Nephron (organoid): Measurements from ENCODE around the gene UBAC1.
A peak's percentile ranks its signal among the peaks of the same experiment; 100 is the strongest.

Experiments
- H3K27ac Mint-ChIP-seq, 3 experiments: 2 replicates each; pipeline ENCODE4 v1.8.0; 2020; ENCODE audit warnings: mixed read lengths in 3 of 3, mild to moderate bottlenecking in 2 of 3, moderate library complexity in 1 of 3
- H3K27me3 Mint-ChIP-seq: 2 replicates; pipeline ENCODE4 v1.8.0; 2021; ENCODE audit warnings: low read depth, mild to moderate bottlenecking, moderate library complexity, mixed read lengths
- H3K36me3 Mint-ChIP-seq: 2 replicates; pipeline ENCODE4 v1.8.0; 2020; ENCODE audit warnings: low read depth, mixed read lengths
- H3K4me1 Mint-ChIP-seq: 2 replicates; pipeline ENCODE4 v1.8.0; 2020; ENCODE audit warnings: mixed read lengths
- H3K4me3 Mint-ChIP-seq, 3 experiments: 2 replicates each; pipeline ENCODE4 v1.8.0; 2020; ENCODE audit warnings: mild to moderate bottlenecking in 3 of 3, mixed read lengths in 3 of 3, moderate library complexity in 2 of 3
- H3K9me3 Mint-ChIP-seq: 2 replicates; pipeline ENCODE4 v1.8.0; 2020; ENCODE audit warnings: mixed read lengths
- TF ChIP-seq, protein P1 (sequence below), 3 experiments: fragments of 200-600 bp; sonication (generic); IDR thresholded peaks; one replicate each; pipeline ENCODE4 v1.5.0; 2021; ENCODE audit warnings: antibody characterized with exemption in 3 of 3; ENCODE audit not compliant: unreplicated experiment in 3 of 3

Gene UBAC1

DNA sequence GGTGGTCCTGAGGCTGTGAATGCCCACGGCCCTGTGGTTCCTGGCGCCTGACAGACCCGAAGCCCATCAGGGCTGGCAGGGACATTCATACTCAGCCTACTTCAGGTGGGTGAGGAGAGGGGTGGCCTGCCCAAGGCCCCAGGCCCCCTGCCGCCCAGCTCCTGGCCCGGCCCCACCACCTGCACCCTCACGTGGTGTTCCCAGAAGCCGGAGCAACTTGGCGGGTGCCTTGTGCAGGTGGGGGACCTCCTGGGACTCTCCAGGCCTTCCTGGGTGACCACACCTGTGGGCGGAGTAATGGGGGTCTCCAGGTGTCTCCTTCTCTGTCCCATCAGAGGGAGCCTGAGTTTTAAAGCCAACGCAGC lies 36.8 kb upstream of the UBAC1 start:
- H3K4me3 Mint-ChIP-seq, result no peak overlapping the region
- H3K27me3 Mint-ChIP-seq, result peaks cover 5% of the 10 kb centered on the region
- H3K27ac Mint-ChIP-seq, result peak overlapping the region in 1 of 3 experiments; percentile 68
- H3K9me3 Mint-ChIP-seq, result no peaks in the 10 kb centered on the region
- TF ChIP-seq, protein P1, sequence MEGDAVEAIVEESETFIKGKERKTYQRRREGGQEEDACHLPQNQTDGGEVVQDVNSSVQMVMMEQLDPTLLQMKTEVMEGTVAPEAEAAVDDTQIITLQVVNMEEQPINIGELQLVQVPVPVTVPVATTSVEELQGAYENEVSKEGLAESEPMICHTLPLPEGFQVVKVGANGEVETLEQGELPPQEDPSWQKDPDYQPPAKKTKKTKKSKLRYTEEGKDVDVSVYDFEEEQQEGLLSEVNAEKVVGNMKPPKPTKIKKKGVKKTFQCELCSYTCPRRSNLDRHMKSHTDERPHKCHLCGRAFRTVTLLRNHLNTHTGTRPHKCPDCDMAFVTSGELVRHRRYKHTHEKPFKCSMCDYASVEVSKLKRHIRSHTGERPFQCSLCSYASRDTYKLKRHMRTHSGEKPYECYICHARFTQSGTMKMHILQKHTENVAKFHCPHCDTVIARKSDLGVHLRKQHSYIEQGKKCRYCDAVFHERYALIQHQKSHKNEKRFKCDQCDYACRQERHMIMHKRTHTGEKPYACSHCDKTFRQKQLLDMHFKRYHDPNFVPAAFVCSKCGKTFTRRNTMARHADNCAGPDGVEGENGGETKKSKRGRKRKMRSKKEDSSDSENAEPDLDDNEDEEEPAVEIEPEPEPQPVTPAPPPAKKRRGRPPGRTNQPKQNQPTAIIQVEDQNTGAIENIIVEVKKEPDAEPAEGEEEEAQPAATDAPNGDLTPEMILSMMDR (IDR thresholded peaks at IDR 0.05; ENCODE audit: unreplicated experiment in 3 of 3), result no peak
- peaks cover 16% of the 10 kb centered on the region for H3K4me1 Mint-ChIP-seq
- no peaks in the 10 kb centered on the region for H3K36me3 Mint-ChIP-seq

DNA sequence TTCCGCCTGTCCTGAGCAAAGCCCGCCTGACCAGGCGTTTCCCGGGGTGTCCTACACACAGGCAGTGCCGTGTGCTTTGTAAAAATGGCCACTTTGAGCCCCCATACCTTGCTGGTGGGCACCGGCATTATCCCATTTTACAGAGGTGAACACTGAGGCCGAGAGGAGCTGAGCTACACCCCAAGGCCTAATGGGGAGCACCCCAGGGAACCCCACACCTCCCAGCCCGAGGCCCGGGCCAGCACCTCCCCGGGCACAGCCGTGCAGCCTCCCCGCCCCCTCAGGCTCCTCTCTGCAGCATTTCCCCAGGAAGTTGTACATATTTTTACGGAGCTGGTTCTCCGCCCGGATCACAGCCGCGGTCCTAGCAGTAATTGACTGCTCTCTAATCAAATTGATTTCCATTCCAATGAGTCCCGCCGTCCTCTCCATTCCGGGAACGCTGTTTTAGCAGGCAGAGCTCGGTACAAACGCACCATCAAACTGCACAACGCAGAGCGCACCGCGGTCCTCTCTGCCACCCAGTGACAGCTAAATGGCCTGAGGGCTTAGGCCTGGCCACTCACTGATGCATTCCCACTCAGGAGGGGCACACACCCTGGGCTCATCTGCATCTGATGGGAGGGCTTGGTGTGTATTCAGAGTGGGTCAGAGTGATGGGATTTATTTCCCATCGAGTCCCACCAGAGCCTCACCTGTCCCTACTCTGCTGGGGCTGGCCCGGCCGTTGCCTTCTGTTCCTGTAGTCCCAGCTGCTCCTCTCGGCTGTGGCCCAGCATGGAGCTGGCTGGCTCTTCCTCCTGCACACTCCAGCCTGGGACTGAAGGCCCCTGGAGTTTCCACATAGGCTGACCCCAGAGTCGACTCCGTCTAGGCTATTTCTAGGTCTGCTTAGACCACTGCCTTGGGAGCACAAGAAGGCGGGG lies 36.2 kb upstream of the UBAC1 start:
- Mint-ChIP-seq H3K36me3 (no peaks in the 10 kb centered on the region), H3K27ac (peak overlapping the region in 1 of 3 experiments; percentile 68)

DNA sequence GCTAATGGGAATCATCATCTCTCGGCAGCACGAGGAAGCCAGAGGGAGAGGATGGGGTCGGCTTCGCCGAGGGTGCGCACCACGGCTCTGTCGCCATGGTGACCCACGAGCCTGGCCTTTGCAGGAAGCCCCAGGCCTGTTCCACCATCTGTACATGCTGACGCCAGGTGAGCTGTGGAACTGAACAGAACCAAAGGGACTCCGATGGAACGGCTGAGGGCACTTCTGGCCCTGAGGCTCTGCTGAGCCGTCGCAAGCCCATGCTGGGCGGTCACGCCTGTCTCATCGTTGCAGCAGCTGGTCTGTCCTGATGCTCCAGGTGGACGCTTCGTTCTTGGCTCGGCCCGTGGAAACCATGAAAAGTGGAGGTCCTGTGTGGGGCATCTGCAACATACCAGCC lies 34.6 kb upstream of the UBAC1 start:
- TF ChIP-seq, protein P1 (IDR thresholded peaks at IDR 0.05; ENCODE audit: unreplicated experiment in 3 of 3), result no peak
- Mint-ChIP-seq H3K27ac (peak overlapping the region in 1 of 3 experiments; percentile 62), H3K4me3 (peak overlapping the region in 1 of 3 experiments; percentile 30), H3K27me3 (peaks cover 5% of the 10 kb centered on the region), H3K9me3 (no peaks in the 10 kb centered on the region), H3K4me1 (peaks cover 16% of the 10 kb centered on the region), H3K36me3 (no peaks in the 10 kb centered on the region)

More for the DNA sequence above, 36.2 kb upstream of the UBAC1 start:
- Mint-ChIP-seq H3K9me3 (no peaks in the 10 kb centered on the region), H3K4me3 (no peak overlapping the region), H3K4me1 (peaks cover 16% of the 10 kb centered on the region), H3K27me3 (peaks cover 5% of the 10 kb centered on the region)
- TF ChIP-seq, protein P1 (IDR thresholded peaks at IDR 0.05; ENCODE audit: unreplicated experiment in 3 of 3), result no peak

DNA sequence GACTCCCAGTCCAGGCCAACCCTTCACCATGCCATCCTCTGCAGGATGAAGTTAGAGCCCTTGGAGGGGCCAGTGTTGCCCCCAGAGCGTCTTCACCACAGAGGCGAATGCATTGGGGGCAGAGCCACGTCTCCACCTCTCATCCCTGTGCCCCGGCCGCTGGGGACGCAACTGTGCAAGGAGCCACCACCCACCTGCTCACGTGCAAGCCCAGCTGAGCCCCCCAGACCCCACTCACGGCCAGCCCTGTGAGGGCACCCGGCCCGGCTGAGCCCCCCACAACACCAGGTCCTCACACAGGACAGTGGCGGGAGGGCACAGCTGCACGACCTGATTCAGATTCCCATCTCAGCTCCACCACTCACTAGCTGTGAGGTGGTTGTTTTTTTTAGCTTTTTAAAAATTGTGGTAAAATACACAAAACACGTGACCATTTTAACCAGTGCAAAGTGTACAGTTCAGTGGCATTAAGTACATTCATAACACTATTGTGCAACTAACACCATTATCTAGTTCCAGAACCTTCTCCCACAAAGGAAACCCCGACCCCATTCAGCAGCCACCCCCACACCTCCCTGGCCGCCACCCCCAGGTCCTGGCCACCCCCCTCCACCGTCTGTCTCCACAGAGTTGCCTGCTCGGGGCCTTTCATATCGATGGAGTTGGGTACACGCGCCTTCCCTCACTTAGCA lies 33.5 kb upstream of the UBAC1 start:
- TF ChIP-seq, protein P1 (IDR thresholded peaks at IDR 0.05; ENCODE audit: unreplicated experiment in 3 of 3), result no peak
- Mint-ChIP-seq H3K36me3 (no peaks in the 10 kb centered on the region), H3K27me3 (no peaks in the 10 kb centered on the region), H3K4me3 (peak overlapping the region in 1 of 3 experiments; percentile 25), H3K4me1 (peaks cover 9% of the 10 kb centered on the region), H3K27ac (peak overlapping the region; percentile 74 to 84 (median 77)), H3K9me3 (no peaks in the 10 kb centered on the region)

DNA sequence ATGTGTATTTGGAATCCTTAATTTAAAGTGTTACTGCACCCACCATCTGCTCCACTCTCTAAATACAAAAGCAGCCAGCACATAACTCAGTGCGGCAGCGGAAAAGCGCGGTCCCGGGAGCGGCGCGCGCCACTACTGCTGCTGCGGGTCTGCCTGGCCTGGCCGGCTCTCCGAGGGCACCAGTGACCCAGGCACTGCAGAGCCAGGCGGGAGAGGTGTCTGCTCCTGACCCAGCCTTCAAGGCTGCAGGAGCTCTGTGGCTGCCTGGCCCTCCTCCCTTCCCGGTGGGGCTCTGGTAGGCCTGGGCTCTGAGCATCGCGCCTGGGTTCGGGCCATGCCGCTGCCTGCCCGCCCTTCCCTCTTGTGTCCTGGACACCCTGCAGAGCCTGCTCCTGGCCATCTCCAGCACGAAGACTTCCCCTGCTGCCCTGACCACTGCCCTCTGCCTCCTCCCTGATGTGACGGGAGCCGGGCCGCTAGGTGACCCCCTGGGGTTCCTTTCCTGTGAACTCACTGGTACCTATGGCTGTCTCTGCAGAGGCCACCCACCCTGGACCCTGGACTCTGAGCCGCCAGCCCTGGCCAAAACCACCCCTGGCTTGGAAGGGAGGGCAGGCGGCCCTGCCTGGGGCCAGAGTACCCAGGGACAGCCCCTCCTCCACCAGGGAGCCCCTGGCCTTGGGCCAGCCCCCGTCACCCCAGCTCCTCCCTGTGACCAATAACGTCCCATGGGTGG lies 32.8 kb upstream of the UBAC1 start:
- no peaks in the 10 kb centered on the region for H3K36me3 Mint-ChIP-seq

More for the DNA sequence above, 32.8 kb upstream of the UBAC1 start:
- no peaks in the 10 kb centered on the region for H3K27me3 Mint-ChIP-seq
- peak overlapping the region in 1 of 3 experiments; percentile 53 for H3K4me3 Mint-ChIP-seq
- TF ChIP-seq, protein P1 (IDR thresholded peaks at IDR 0.05; ENCODE audit: unreplicated experiment in 3 of 3), result no peak
- H3K9me3 Mint-ChIP-seq, result no peaks in the 10 kb centered on the region
- H3K4me1 Mint-ChIP-seq, result peaks cover 9% of the 10 kb centered on the region
- peak overlapping the region; percentile 31 to 96 (median 95) for H3K27ac Mint-ChIP-seq
